Panc1 (cell line): ENCODE results near the gene GRM3. TPM values are rescaled to one million over a fixed set of nuclear protein-coding genes. Genes with fewer than 3 reads are reported as not detected.

Source experiments
- ATAC-seq: fragments of 200-7000 bp; cut with Tn5 transposase; 2 replicates; pipeline ENCODE4 v1.9.1; 2020; ENCODE audit warnings: mild to moderate bottlenecking, moderate library complexity
- BruUV-seq: library from RNA; stranded (reverse); fragments of 400-500 nt; replicated peaks from 2 replicates; lab custom pipeline; 2021; lab: Mats Ljungman, UMichigan
- CTCF ChIA-PET: fragments of 300-600 bp; sonication (Branson Sonifier 250); formaldehyde crosslinking; loops from one replicate; lab custom pipeline; 2022; ENCODE audit warnings: antibody characterized with exemption; lab: Charles Lee
- POLR2A ChIA-PET: fragments of 300-600 bp; sonication (Branson Sonifier 250); formaldehyde crosslinking; loops from one replicate; lab custom pipeline; 2022; ENCODE audit warnings: antibody characterized with exemption; lab: Charles Lee
- DNase-seq: peaks from one replicate; pipeline ENCODE4 v3.0.0-alpha.2; 2010; ENCODE audit warnings: low read depth, low spot score
- H3K27ac ChIP-seq: 2 replicates; pipeline ENCODE4 v1.5.1; 2011; ENCODE audit warnings: mild to moderate bottlenecking, low read length, inconsistent platforms
- H3K27me3 ChIP-seq: fragments of 200-500 bp; sonication (Bioruptor generic); 2 replicates; pipeline ENCODE4 v1.6.0; 2014; ENCODE audit warnings: low read length, inconsistent platforms; ENCODE audit not compliant: control insufficient read depth, insufficient read depth
- H3K36me3 ChIP-seq: fragments of 200-500 bp; sonication (Bioruptor generic); 2 replicates; pipeline ENCODE4 v1.5.1; 2014; ENCODE audit warnings: inconsistent platforms, mild to moderate bottlenecking, low read length, moderate library complexity; ENCODE audit not compliant: control insufficient read depth, insufficient read depth
- H3K4me1 ChIP-seq: 2 replicates; pipeline ENCODE4 v1.5.1; 2011; ENCODE audit warnings: inconsistent platforms, mild to moderate bottlenecking, low read length, moderate library complexity; ENCODE audit not compliant: control insufficient read depth, insufficient read depth
- H3K4me3 ChIP-seq, 2 experiments: 2 replicates each; pipeline ENCODE4 v1.5.1; 2011 to 2012; ENCODE audit warnings: low read depth in 2 of 2, low read length in 2 of 2, mild to moderate bottlenecking in 2 of 2, inconsistent platforms in 1 of 2, moderate library complexity in 1 of 2
- H3K9me3 ChIP-seq: fragments of 200-500 bp; sonication (Bioruptor generic); 2 replicates; pipeline ENCODE4 v1.5.1; 2014; ENCODE audit warnings: low read depth, mild to moderate bottlenecking, inconsistent platforms, low read length, moderate library complexity; ENCODE audit not compliant: control insufficient read depth, insufficient read depth
- CTCF ChIP-seq: fragments of 450-650 bp; IDR thresholded peaks from 2 replicates; pipeline ENCODE4 v1.5.1; 2017; ENCODE audit warnings: mild to moderate bottlenecking
- POLR2AphosphoS5 ChIP-seq: IDR thresholded peaks from 2 replicates; pipeline ENCODE4 v1.6.1; 2012; ENCODE audit warnings: mild to moderate bottlenecking, low read depth, low read length, moderate library complexity
- REST ChIP-seq, 2 experiments: IDR thresholded peaks; 2 replicates each; pipeline ENCODE4 v1.6.1; 2011 to 2012; ENCODE audit warnings: low read depth in 2 of 2, control low read depth in 1 of 2, low read length in 1 of 2, mild to moderate bottlenecking in 1 of 2, moderate library complexity in 1 of 2; ENCODE audit not compliant: insufficient read depth in 1 of 2
- SIN3A ChIP-seq: IDR thresholded peaks from 2 replicates; pipeline ENCODE4 v1.6.1; 2012; ENCODE audit warnings: low read depth, mild to moderate bottlenecking, low read length, moderate library complexity, borderline replicate concordance; ENCODE audit not compliant: insufficient read depth
- TCF7L2 ChIP-seq: IDR thresholded peaks from 2 replicates; pipeline ENCODE4 v1.6.1; 2011; ENCODE audit warnings: mild to moderate bottlenecking, low read depth, low read length, inconsistent platforms
- in situ Hi-C: cut with HindIII; loops from 2 replicates; pipeline ENCODE4 v1.10.0; 2016; ENCODE audit warnings: low sequenced_read_pairs, low pct_unique_long_range_greater_than_20kb
- intact Hi-C: fragments of 100-400 bp; cut with micrococcal nuclease; formaldehyde crosslinking; loops from one replicate; pipeline ENCODE4 v1.10.0; 2022; ENCODE audit not compliant: unreplicated experiment
- total RNA-seq: library from RNA; stranded (reverse); gene quantifications from one replicate; pipeline ENCODE4 v1.2.1, GENCODE V29; 2021; ENCODE audit not compliant: unreplicated experiment

GRM3 gene
- total RNA-seq, 1 experiment from 2014 or later: not detected

GRCh38 chr7:86775203-86775602, 131.5 kb downstream of the GRM3 start:
- no peaks in the 10 kb centered on the region for H3K9me3 ChIP-seq
- TF ChIP-seq POLR2AphosphoS5 (no peak), CTCF (no peak), TCF7L2 (no peak), REST (IDR thresholded peaks at IDR 0.05; ENCODE audit: insufficient read depth in 1 of 2, low read depth in 2 of 2, low read length in 1 of 2) (no peak), SIN3A (no peak)
- no peaks in the 10 kb centered on the region for H3K36me3 ChIP-seq
- no peak overlapping the region for H3K4me3 ChIP-seq
- H3K27me3 ChIP-seq: no peaks in the 10 kb centered on the region
- POLR2A ChIA-PET: no interaction called here
- ATAC-seq: no peak
- intact Hi-C loops (no loop called here), in situ Hi-C loops (no loop called here)
- DNase-seq: no peak
- no TSS peak for BruUV-seq
- H3K4me1 ChIP-seq: no peaks in the 10 kb centered on the region
- CTCF ChIA-PET: no interaction called here
- H3K27ac ChIP-seq: no peak overlapping the region

- ChIA-PET POLR2A (no interaction called here), CTCF (no interaction called here)
- intact Hi-C loops: no loop called here
- no peak for ATAC-seq
- TF ChIP-seq POLR2AphosphoS5 (no peak), SIN3A (no peak), CTCF (no peak), REST (IDR thresholded peaks at IDR 0.05; ENCODE audit: insufficient read depth in 1 of 2, low read depth in 2 of 2, low read length in 1 of 2) (no peak), TCF7L2 (no peak)
- no peak overlapping the region for H3K4me3 ChIP-seq
- no peaks in the 10 kb centered on the region for H3K4me1 ChIP-seq
- H3K27ac ChIP-seq: no peak overlapping the region
- H3K27me3 ChIP-seq: no peaks in the 10 kb centered on the region
- no peaks in the 10 kb centered on the region for H3K9me3 ChIP-seq
- H3K36me3 ChIP-seq: no peaks in the 10 kb centered on the region
- no TSS peak for BruUV-seq
- no peak for DNase-seq
- in situ Hi-C loops: no loop called here
Observed at GRCh38 chr7:86776136-86776535, 132.4 kb downstream of the GRM3 start.
